ENCODE results near the gene BEND7. TPM values are rescaled to one million over a fixed set of nuclear protein-coding genes. Genes with fewer than 3 reads are reported as not detected.
A peak's percentile ranks its signal among the peaks of the same experiment; 100 is the strongest.

Gene BEND7
- total and polyA plus RNA-seq, 2 of the 8 experiments (the other 6 are each of a cell fraction or from before 2014, with no cell fraction given) = 1.9 to 8.2 TPM

- no peaks in the 10 kb centered on the region for H4K20me1 ChIP-seq (replicated peaks in 1 of 2; ENCODE audit: control insufficient read depth in 1 of 2, insufficient read depth in 2 of 2, low read length in 2 of 2)
- H3K4me2 ChIP-seq (ENCODE audit: insufficient read depth in 1 of 2, low read depth in 2 of 2, low read length in 2 of 2) = no peak overlapping the region
- no peak overlapping the region for H4K5ac ChIP-seq (ENCODE audit: insufficient read length, low read depth, low read length)
- FAIRE-seq (no peak), DNase-seq (ENCODE audit: low read depth in 1 of 2, low spot score in 2 of 2) (no peak)
- H3K27ac ChIP-seq (ENCODE audit: low read depth, low read length) = no peak overlapping the region
- H2BK15ac ChIP-seq (ENCODE audit: low read length) = no peak overlapping the region; the same call in 1 of the 2 replicates
- peaks cover 1 to 10% (median 6%) of the 10 kb centered on the region in 4 experiments; a peak in 5 of 7 replicates for H3K4me1 ChIP-seq (replicated peaks in 1 of 4; ENCODE audit: control insufficient read depth in 3 of 4, insufficient read depth in 4 of 4, low read length in 3 of 4)
- peak overlapping the region; percentile 29; the same call in 1 of the 2 replicates for H2BK5ac ChIP-seq (ENCODE audit: low read depth, low read length)
- H3K27me3 ChIP-seq (replicated peaks in 1 of 4; ENCODE audit: control insufficient read depth in 3 of 4, extremely low read depth in 1 of 4, insufficient read depth in 3 of 4, low read length in 3 of 4) = no peaks in the 10 kb centered on the region
- WGBS, 2 experiments (ENCODE audit: extremely low coverage in 1 of 2, insufficient coverage in 1 of 2, insufficient read length in 1 of 2, insufficient replicate concordance in 2 of 2, low coverage in 1 of 2, low lambda C conversion rate in 2 of 2, missing lambda C conversion rate in 1 of 2) = 74% methylated on average over 3 of the region's 3 CpGs; no CpG with 5 or more reads in 1 of the 2 experiments
- H3K14ac ChIP-seq (ENCODE audit: insufficient read length) = no peak overlapping the region
- H3K4ac ChIP-seq (replicated peaks; ENCODE audit: insufficient read length, low read depth, low read length) = no peak overlapping the region
- H3K18ac ChIP-seq (ENCODE audit: extremely low read depth, low read length) = no peak overlapping the region
- H3K56ac ChIP-seq (replicated peaks; ENCODE audit: insufficient read length, low read depth, low read length) = no peak overlapping the region
- H3K23ac ChIP-seq (ENCODE audit: insufficient read length) = no peak overlapping the region
- H2BK12ac ChIP-seq (ENCODE audit: low read depth, low read length) = peak overlapping the region; percentile 90; the same call in 1 of the 2 replicates
- peak overlapping the region; percentile 38; the same call in 1 of the 2 replicates for H4K8ac ChIP-seq (ENCODE audit: extremely low read depth, insufficient read depth, low read length)
- H3K79me2 ChIP-seq (ENCODE audit: control insufficient read depth in 1 of 2, insufficient read depth in 2 of 2, low read length in 2 of 2) = no peaks in the 10 kb centered on the region
- peaks cover 5 to 6% of the 10 kb centered on the region in 2 experiments; a peak in 3 of 4 replicates for H3K9me3 ChIP-seq (ENCODE audit: insufficient read depth in 2 of 2, low read depth in 1 of 2, low read length in 1 of 2)
- no peaks in the 10 kb centered on the region for H3K23me2 ChIP-seq (ENCODE audit: low read depth, low read length)
- H4K91ac ChIP-seq (replicated peaks; ENCODE audit: insufficient read length, low read length) = peak overlapping the region; percentile 34
- no peak overlapping the region for H3K4me3 ChIP-seq (ENCODE audit: extremely low read depth in 1 of 4, insufficient read depth in 2 of 4, low read depth in 3 of 4, low read length in 4 of 4)
- peaks cover 0 to 6% (median 0%) of the 10 kb centered on the region in 4 experiments; a peak in 1 of 8 replicates for H3K36me3 ChIP-seq (ENCODE audit: control insufficient read depth in 2 of 4, insufficient read depth in 4 of 4, low read length in 3 of 4)
- H2BK20ac ChIP-seq (ENCODE audit: low read length) = peak overlapping the region; percentile 67
- no peaks in the 10 kb centered on the region for H3K79me1 ChIP-seq (ENCODE audit: low read depth, low read length)
- no peak overlapping the region for H3K9ac ChIP-seq (replicated peaks in 1 of 4; ENCODE audit: extremely low read depth in 1 of 4, low read depth in 3 of 4, low read length in 3 of 4)
- H2AK5ac ChIP-seq (ENCODE audit: low read depth, low read length) = 0 out of 2 replicates have a peak overlapping the region, but pooled peaks have one; percentile 18
- ChIA-PET POLR2A (ENCODE audit: partially characterized antibody) (no interaction called here), CTCF (ENCODE audit: partially characterized antibody) (interaction anchor here (0.6 to 3.7 kb wide), 5 partner anchors 11 to 43 kb away, joined by 3 to 22 read pairs (median 3); no protein-coding TSS in a partner anchor)
- no peak for TF ChIP-seq EGR1 (IDR thresholded peaks at IDR 0.05; ENCODE audit: borderline replicate concordance, low read depth, low read length)
- TF ChIP-seq NRF1 (IDR thresholded peaks at IDR 0.05; ENCODE audit: low read depth, low read length) = no peak
- TF ChIP-seq E2F6 (IDR thresholded peaks at IDR 0.05) = no peak
- H2AFZ ChIP-seq (ENCODE audit: low read length) = no peak overlapping the region
- peak overlapping the region; percentile 55 for H2BK120ac ChIP-seq (replicated peaks; ENCODE audit: low read depth, low read length)
Measured at GRCh38 chr10:13397052-13397451, 131.8 kb downstream of the BEND7 start.
